ENCODE measurements around the gene USP34. TPM values are rescaled to one million over a fixed set of nuclear protein-coding genes. Genes with fewer than 3 reads are reported as not detected.

Gene USP34
- total and polyA plus RNA-seq, 2 experiments from 2014 or later: 81.8 to 157 TPM

DNA sequence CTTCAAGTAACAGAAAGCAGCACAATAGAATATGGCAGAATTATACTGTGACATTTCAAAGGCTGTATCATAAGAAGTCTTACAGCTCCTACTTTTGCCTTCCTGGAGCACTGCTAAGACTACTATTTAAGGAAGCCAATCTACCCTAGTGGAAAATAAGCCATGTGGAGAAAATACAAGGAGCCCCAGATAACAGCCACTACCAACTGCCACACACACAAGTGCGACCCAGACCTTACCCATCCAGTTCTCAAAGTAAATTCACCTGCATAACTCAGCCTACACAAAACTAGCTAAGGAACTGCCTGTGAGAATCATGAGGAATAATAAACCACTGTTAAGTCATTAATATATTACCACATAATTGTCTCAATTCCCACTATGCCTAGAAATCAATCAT, 66.4 kb downstream of the USP34 start:
- no peak overlapping the region for H3K27ac Mint-ChIP-seq
- no peak overlapping the region for H2AFZ ChIP-seq

More for the DNA sequence above, 66.4 kb downstream of the USP34 start:
- TF ChIP-seq ZNF114 (CRISPR knock-in tag; IDR thresholded peaks at IDR 0.05) (no peak), CREB1 (CRISPR knock-in tag; IDR thresholded peaks at IDR 0.05; ENCODE audit: low read depth) (no peak), ZNF331 (CRISPR knock-in tag; IDR thresholded peaks at IDR 0.05; ENCODE audit: low read depth) (no peak)
- TF ChIP-seq, protein P1, sequence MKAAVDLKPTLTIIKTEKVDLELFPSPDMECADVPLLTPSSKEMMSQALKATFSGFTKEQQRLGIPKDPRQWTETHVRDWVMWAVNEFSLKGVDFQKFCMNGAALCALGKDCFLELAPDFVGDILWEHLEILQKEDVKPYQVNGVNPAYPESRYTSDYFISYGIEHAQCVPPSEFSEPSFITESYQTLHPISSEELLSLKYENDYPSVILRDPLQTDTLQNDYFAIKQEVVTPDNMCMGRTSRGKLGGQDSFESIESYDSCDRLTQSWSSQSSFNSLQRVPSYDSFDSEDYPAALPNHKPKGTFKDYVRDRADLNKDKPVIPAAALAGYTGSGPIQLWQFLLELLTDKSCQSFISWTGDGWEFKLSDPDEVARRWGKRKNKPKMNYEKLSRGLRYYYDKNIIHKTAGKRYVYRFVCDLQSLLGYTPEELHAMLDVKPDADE (IDR thresholded peaks at IDR 0.05): no peak
- TF ChIP-seq, protein P2, sequence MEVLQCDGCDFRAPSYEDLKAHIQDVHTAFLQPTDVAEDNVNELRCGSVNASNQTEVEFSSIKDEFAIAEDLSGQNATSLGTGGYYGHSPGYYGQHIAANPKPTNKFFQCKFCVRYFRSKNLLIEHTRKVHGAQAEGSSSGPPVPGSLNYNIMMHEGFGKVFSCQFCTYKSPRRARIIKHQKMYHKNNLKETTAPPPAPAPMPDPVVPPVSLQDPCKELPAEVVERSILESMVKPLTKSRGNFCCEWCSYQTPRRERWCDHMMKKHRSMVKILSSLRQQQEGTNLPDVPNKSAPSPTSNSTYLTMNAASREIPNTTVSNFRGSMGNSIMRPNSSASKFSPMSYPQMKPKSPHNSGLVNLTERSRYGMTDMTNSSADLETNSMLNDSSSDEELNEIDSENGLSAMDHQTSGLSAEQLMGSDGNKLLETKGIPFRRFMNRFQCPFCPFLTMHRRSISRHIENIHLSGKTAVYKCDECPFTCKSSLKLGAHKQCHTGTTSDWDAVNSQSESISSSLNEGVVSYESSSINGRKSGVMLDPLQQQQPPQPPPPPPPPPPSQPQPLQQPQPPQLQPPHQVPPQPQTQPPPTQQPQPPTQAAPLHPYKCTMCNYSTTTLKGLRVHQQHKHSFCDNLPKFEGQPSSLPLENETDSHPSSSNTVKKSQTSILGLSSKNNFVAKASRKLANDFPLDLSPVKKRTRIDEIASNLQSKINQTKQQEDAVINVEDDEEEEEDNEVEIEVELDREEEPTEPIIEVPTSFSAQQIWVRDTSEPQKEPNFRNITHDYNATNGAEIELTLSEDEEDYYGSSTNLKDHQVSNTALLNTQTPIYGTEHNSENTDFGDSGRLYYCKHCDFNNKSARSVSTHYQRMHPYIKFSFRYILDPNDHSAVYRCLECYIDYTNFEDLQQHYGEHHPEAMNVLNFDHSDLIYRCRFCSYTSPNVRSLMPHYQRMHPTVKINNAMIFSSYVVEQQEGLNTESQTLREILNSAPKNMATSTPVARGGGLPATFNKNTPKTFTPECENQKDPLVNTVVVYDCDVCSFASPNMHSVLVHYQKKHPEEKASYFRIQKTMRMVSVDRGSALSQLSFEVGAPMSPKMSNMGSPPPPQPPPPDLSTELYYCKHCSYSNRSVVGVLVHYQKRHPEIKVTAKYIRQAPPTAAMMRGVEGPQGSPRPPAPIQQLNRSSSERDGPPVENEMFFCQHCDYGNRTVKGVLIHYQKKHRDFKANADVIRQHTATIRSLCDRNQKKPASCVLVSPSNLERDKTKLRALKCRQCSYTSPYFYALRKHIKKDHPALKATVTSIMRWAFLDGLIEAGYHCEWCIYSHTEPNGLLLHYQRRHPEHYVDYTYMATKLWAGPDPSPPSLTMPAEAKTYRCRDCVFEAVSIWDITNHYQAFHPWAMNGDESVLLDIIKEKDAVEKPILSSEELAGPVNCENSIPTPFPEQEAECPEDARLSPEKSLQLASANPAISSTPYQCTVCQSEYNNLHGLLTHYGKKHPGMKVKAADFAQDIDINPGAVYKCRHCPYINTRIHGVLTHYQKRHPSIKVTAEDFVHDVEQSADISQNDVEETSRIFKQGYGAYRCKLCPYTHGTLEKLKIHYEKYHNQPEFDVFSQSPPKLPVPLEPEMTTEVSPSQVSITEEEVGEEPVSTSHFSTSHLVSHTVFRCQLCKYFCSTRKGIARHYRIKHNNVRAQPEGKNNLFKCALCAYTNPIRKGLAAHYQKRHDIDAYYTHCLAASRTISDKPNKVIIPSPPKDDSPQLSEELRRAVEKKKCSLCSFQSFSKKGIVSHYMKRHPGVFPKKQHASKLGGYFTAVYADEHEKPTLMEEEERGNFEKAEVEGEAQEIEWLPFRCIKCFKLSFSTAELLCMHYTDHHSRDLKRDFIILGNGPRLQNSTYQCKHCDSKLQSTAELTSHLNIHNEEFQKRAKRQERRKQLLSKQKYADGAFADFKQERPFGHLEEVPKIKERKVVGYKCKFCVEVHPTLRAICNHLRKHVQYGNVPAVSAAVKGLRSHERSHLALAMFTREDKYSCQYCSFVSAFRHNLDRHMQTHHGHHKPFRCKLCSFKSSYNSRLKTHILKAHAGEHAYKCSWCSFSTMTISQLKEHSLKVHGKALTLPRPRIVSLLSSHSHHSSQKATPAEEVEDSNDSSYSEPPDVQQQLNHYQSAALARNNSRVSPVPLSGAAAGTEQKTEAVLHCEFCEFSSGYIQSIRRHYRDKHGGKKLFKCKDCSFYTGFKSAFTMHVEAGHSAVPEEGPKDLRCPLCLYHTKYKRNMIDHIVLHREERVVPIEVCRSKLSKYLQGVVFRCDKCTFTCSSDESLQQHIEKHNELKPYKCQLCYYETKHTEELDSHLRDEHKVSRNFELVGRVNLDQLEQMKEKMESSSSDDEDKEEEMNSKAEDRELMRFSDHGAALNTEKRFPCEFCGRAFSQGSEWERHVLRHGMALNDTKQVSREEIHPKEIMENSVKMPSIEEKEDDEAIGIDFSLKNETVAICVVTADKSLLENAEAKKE (CRISPR knock-in tag; IDR thresholded peaks at IDR 0.05): no peak
- no peaks in the 10 kb centered on the region for H3F3A ChIP-seq (replicated peaks; ENCODE audit: low read depth)
- no peak overlapping the region for H3K4me3 Mint-ChIP-seq
- no peaks in the 10 kb centered on the region for H3K4me1 ChIP-seq (ENCODE audit: insufficient read depth)
- H3K9me3 Mint-ChIP-seq: no peaks in the 10 kb centered on the region
- peaks cover 42% of the 10 kb centered on the region for H3K36me3 Mint-ChIP-seq (ENCODE audit: low read depth)
- H3K27me3 Mint-ChIP-seq (ENCODE audit: insufficient read depth, low read depth, poor library complexity): peaks cover 4% of the 10 kb centered on the region
- H3K9me2 ChIP-seq (ENCODE audit: insufficient read depth): no peaks in the 10 kb centered on the region
- no peaks in the 10 kb centered on the region for H3K27me3 ChIP-seq (ENCODE audit: insufficient read depth)
- DNase-seq (ENCODE audit: low spot score) (no peak), ATAC-seq (no peak)
- peaks cover 14% of the 10 kb centered on the region; the same call in 1 of the 2 replicates for H4K20me1 ChIP-seq (replicated peaks; ENCODE audit: insufficient read depth)
- peaks cover 34% of the 10 kb centered on the region for H3K79me2 ChIP-seq (replicated peaks; ENCODE audit: insufficient read depth)
- H3K27ac ChIP-seq (ENCODE audit: low read depth): peak overlapping the region; percentile 28; the same call in 1 of the 2 replicates
- H3K36me3 ChIP-seq (ENCODE audit: insufficient read depth): no peaks in the 10 kb centered on the region
- no peak overlapping the region for H3K4me2 ChIP-seq
- H3K4me1 Mint-ChIP-seq: no peaks in the 10 kb centered on the region
- H3K4me3 ChIP-seq: no peak overlapping the region
